Cardiac fibroblast (primary cell): Measurements from ENCODE around the gene FOXC2.

Source experiments
- DNase-seq, 2 donors: peaks; one replicate each; pipeline versions ENCODE4 v3.0.0 to v3.0.0-alpha.2; 2010; ENCODE audit warnings: low read depth in 2 of 2
- H3K4me3 ChIP-seq, 2 donors: replicated peaks in 1 of 2; 1 replicate in 1 of 2; 2 replicates in 1 of 2; pipeline ENCODE4 v1.5.1; 2011; ENCODE audit warnings: low read depth in 2 of 2, low read length in 2 of 2, mild to moderate bottlenecking in 2 of 2, moderate library complexity in 1 of 2
- CTCF ChIP-seq: IDR thresholded peaks from one replicate; pipeline ENCODE4 v1.5.1; 2011; ENCODE audit warnings: low read depth, mild to moderate bottlenecking, low read length, inconsistent platforms

The FOXC2 gene

GRCh38 chr16:86547286-86547685, 19.3 kb upstream of the FOXC2 start:
- DNase-seq, result no peak
- H3K4me3 ChIP-seq, result no peak overlapping the region
- TF ChIP-seq CTCF, result no peak

GRCh38 chr16:86549076-86549892, 17.3 kb upstream of the FOXC2 start:
- no peak for DNase-seq
- H3K4me3 ChIP-seq, result no peak overlapping the region
- TF ChIP-seq CTCF, result no peak

- no peak overlapping the region for H3K4me3 ChIP-seq
- no peak for TF ChIP-seq CTCF
- no peak for DNase-seq
Measured at GRCh38 chr16:86549893-86550190, 16.8 kb upstream of the FOXC2 start.

- TF ChIP-seq CTCF, result no peak
- no peak for DNase-seq
- no peak overlapping the region for H3K4me3 ChIP-seq
Measured at GRCh38 chr16:86550281-86550680, 16.3 kb upstream of the FOXC2 start.

- no peak for DNase-seq
- no peak overlapping the region for H3K4me3 ChIP-seq
- TF ChIP-seq CTCF, result no peak
Measured at GRCh38 chr16:86553356-86553755, 13.3 kb upstream of the FOXC2 start.

GRCh38 chr16:86554599-86554916, 12.1 kb upstream of the FOXC2 start:
- no peak for DNase-seq
- no peak for TF ChIP-seq CTCF
- peak overlapping the region; percentile 89 to 98 for H3K4me3 ChIP-seq

- no peak for TF ChIP-seq CTCF
- peak; percentile 91 to 93 for DNase-seq
- peak within 1 kb of the TSS; percentile 89 to 98 for H3K4me3 ChIP-seq
Measured at GRCh38 chr16:86554917-86555703, 11.5 kb upstream of the FOXC2 start, which contains the start of gene MTHFSD. Gene MTHFSD (minus strand): TSS chr16:86555235. CDS start chr16:86555184, 51 bp downstream.
